Stimulated activated memory B cell treated with anti-CD40 and anti-IgM and Interleukin-4, amounts not matched to agents 10 μg/mL and 1 μg/mL and 100 μg/mL, for 72 hours (primary cell): Measurements from ENCODE around the gene ZFY.
"Not testable (repeated sequence)": the region's sequence is repeated elsewhere in the genome, so short reads cannot be mapped to it uniquely, and the experiment has no call there.

Experiments used
- ATAC-seq: fragments of 150-1000 bp; cut with Tn5 transposase; 2 replicates; pipeline ENCODE4 v1.10.0; 2021
- H3K27ac Mint-ChIP-seq: one replicate; pipeline ENCODE4 v1.8.0; 2022; ENCODE audit warnings: mild to moderate bottlenecking, mixed read lengths
- H3K27me3 Mint-ChIP-seq: one replicate; pipeline ENCODE4 v1.8.0; 2022; ENCODE audit warnings: mixed read lengths
- H3K36me3 Mint-ChIP-seq: one replicate; pipeline ENCODE4 v1.8.0; 2022; ENCODE audit warnings: mixed read lengths
- H3K4me1 Mint-ChIP-seq: one replicate; pipeline ENCODE4 v1.8.0; 2022; ENCODE audit warnings: mixed read lengths
- H3K4me3 Mint-ChIP-seq: one replicate; pipeline ENCODE4 v1.8.0; 2022; ENCODE audit warnings: mild to moderate bottlenecking, moderate library complexity, mixed read lengths
- H3K9me3 Mint-ChIP-seq: one replicate; pipeline ENCODE4 v1.8.0; 2022; ENCODE audit warnings: mixed read lengths

ZFY gene

DNA sequence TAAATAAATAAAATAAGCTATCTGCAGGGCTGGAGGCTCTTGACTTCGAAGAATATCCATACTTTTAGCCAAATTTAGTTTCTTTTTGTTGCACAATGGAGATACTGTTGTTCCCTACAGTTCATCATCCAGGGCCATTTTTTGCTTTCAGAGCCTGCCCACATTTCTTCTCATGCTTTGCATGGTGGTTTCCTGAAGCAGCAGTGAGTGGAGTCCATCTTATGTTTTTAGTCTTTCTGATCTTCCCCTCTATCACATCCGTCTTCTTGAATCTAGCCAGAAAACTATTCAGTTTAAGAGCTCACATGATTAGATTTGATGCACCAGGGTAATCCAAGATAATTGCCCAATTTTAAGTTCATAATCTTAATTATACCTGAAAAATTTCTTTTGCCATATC lies 19.6 kb downstream of the ZFY start:
- Mint-ChIP-seq H3K4me3 (no peak overlapping the region), H3K9me3 (no peaks in the 10 kb centered on the region), H3K27me3 (no peaks in the 10 kb centered on the region), H3K36me3 (peaks cover 31% of the 10 kb centered on the region), H3K27ac (no peak overlapping the region), H3K4me1 (peaks cover 28% of the 10 kb centered on the region)
- no peak for ATAC-seq

DNA sequence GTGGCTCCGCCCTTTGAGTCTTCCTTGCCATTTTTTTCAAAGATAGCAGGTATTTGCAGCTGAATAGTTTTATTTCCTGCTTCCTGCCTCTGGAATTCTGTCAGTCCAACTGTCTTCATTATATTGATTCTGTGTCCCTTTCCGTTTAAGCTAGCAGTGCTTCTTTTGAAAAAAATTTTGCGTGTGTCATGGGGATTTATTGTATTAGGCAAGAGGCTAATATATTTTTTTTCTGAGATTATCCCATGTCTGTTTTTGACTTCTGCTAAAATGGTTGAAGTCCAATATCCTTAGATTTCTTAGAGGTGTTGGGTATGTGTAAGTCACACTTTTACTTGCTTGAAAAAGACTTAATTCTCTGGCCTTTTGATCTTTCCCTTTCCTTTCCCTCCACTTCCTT lies 20.4 kb downstream of the ZFY start:
- peaks cover 37% of the 10 kb centered on the region for H3K36me3 Mint-ChIP-seq
- H3K4me3 Mint-ChIP-seq: no peak overlapping the region
- H3K9me3 Mint-ChIP-seq: no peaks in the 10 kb centered on the region
- H3K4me1 Mint-ChIP-seq: peaks cover 20% of the 10 kb centered on the region
- H3K27me3 Mint-ChIP-seq: no peaks in the 10 kb centered on the region
- H3K27ac Mint-ChIP-seq: no peak overlapping the region
- no peak for ATAC-seq

DNA sequence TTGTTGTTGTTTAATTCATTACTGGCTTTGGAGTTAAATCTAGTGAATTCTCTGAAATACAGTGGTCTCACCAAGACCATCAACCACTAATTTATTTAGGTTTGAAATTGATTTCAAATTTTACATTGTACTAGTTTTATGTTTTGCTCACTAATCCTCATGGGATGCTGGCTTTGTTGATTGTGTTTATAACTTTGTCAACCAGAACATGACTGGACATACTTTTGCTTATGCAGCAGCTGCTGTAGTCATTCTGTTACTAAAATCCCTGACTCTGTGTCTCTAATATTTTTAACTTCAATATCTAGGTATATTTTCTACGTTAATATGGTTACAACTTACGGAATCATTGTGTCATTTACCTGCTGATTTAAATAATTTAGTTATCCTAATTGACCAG lies 26.9 kb downstream of the ZFY start:
- Mint-ChIP-seq H3K27ac (no peak overlapping the region), H3K4me1 (peaks cover 8% of the 10 kb centered on the region), H3K36me3 (peaks cover 25% of the 10 kb centered on the region), H3K27me3 (no peaks in the 10 kb centered on the region), H3K4me3 (no peak overlapping the region), H3K9me3 (peaks cover 1% of the 10 kb centered on the region)
- no peak for ATAC-seq

DNA sequence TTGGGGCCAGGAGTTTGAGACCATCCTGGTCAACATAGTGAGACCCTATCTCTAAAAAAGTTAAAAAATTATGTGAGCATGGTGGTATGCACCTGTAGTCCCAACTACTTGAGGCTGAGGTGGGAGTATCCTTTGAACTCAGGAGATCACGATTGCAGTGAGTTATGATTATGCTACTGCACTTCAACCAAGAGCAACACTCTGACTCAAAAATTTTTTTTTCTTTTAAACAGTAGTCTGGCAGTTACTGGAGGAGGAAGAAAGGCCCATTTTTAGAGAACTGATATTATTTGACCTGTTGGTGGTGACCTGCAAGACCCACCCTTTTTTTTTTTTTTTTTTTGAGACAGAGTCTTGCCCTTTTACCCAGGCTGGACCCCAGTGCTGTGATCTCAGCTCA lies 29.6 kb downstream of the ZFY start:
- ATAC-seq: no peak
- no peak overlapping the region for H3K27ac Mint-ChIP-seq
- no peak overlapping the region for H3K4me3 Mint-ChIP-seq
- H3K4me1 Mint-ChIP-seq: peaks cover 18% of the 10 kb centered on the region
- H3K27me3 Mint-ChIP-seq: no peaks in the 10 kb centered on the region
- peaks cover 28% of the 10 kb centered on the region for H3K36me3 Mint-ChIP-seq
- peaks cover 3% of the 10 kb centered on the region for H3K9me3 Mint-ChIP-seq

DNA sequence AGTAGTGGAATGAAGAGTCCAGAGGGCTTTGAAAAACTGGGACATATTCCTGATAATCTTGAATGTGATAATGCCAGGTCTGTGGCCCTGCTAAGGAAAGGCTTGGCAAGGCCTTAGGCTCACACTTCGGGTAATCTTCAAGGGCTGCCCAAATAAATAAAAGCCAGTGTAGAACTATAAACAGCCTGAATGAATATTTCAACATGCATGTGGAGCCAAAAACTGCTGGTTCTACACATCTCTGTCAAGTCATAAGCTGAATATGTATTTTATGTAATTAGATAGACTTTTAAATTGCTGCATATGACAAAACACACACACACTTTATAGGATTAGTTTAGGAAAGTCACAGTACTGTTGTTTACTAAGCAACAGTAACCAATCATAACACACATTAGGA lies 30.4 kb downstream of the ZFY start:
- Mint-ChIP-seq H3K36me3 (peaks cover 20% of the 10 kb centered on the region), H3K27me3 (no peaks in the 10 kb centered on the region), H3K4me1 (peaks cover 24% of the 10 kb centered on the region), H3K27ac (no peak overlapping the region), H3K4me3 (no peak overlapping the region), H3K9me3 (peaks cover 3% of the 10 kb centered on the region)
- no peak for ATAC-seq

DNA sequence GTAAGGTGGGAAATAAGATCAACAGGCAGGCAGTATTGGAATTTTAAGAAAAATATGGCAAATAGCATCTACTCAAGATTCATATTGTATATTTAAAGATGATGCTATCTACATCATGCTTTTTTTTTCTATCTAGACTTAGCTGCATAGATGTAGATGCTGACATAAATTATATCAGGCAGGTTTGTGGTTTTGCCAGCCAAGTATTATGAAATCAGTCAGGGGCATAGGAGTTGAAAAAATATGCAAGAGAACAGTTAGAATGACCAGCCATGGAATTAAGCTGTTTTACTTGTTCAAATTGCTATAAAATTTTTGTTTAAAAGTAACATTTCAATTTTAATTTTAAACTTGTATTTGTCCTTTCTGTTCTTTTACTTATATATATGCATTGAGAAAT lies 34.4 kb downstream of the ZFY start:
- Mint-ChIP-seq H3K27me3 (no peaks in the 10 kb centered on the region), H3K4me1 (peaks cover 24% of the 10 kb centered on the region), H3K9me3 (peaks cover 3% of the 10 kb centered on the region), H3K36me3 (peaks cover 14% of the 10 kb centered on the region), H3K4me3 (no peak overlapping the region), H3K27ac (no peak overlapping the region)
- no peak for ATAC-seq

DNA sequence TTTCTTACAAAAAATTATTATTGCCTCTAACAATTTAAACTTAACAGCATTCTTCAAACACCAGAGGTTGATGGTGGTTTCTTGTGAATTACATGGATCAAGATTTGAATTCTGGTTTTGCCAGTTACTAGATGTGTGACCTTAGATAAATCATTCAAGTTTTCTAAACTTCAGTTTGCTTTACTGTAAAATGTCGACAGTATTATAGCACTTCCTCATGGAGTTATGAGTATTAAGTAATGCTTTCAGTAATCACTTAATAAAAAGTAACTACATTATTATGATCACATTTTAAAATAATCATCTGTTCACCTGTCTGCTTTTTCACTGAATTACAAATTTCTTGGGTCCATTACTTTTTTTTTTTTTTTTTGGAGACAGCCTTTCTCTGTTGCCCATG lies 37.5 kb downstream of the ZFY start:
- peak overlapping the region; percentile 63 for H3K4me3 Mint-ChIP-seq
- peaks cover 15% of the 10 kb centered on the region for H3K36me3 Mint-ChIP-seq
- peaks cover 23% of the 10 kb centered on the region for H3K4me1 Mint-ChIP-seq
- peak overlapping the region; percentile 81 for H3K27ac Mint-ChIP-seq
- no peak for ATAC-seq
- H3K27me3 Mint-ChIP-seq: no peaks in the 10 kb centered on the region
- H3K9me3 Mint-ChIP-seq: no peaks in the 10 kb centered on the region

DNA sequence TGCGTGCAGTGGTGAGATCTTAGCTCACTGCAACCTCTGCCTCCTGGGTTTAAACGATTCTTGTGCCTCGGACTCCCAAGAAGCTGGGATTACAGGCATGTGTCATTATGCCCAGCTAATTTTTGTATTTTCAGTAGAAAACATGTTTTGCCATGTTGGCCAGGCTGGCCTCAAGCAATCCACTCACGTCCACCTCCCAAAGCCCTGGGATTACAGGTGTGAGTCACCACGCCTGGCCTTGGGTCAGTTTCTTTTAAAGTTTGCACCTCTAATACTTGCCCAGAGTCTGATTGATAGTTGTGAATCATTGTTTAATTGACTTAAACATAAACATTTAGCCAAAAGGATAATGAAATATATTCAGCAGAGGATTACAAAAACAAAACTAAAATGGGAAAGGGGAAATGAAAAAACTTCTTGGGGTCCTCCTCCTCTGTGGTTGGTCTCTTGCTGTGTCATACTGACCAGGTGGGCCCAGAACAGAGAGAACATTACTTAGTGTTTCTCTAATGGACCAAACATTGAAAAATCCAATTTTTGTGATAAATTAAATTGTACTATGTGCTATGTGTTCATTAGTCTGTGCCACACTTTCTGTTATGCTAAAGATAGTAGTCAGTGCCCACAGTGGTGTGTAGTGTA lies 38.0 kb downstream of the ZFY start:
- peak overlapping the region; percentile 63 for H3K4me3 Mint-ChIP-seq
- peaks cover 23% of the 10 kb centered on the region for H3K4me1 Mint-ChIP-seq
- H3K27ac Mint-ChIP-seq: peak overlapping the region; percentile 81
- H3K36me3 Mint-ChIP-seq: peaks cover 20% of the 10 kb centered on the region
- H3K9me3 Mint-ChIP-seq: no peaks in the 10 kb centered on the region
- peak; percentile 64 for ATAC-seq
- H3K27me3 Mint-ChIP-seq: no peaks in the 10 kb centered on the region

DNA sequence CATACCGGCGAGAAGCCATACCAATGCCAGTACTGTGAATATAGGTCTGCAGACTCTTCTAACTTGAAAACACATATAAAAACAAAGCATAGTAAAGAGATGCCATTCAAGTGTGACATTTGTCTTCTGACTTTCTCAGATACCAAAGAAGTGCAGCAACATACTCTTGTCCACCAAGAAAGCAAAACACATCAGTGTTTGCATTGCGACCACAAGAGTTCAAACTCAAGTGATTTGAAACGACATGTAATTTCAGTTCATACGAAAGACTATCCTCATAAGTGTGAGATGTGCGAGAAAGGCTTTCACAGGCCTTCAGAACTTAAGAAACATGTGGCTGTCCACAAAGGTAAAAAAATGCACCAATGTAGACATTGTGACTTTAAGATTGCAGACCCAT lies 44.1 kb downstream of the ZFY start:
- no peak overlapping the region for H3K4me3 Mint-ChIP-seq
- ATAC-seq: no peak
- H3K27me3 Mint-ChIP-seq: no peaks in the 10 kb centered on the region
- no peak overlapping the region for H3K27ac Mint-ChIP-seq
- H3K36me3 Mint-ChIP-seq: peaks cover 22% of the 10 kb centered on the region
- no peaks in the 10 kb centered on the region for H3K9me3 Mint-ChIP-seq
- H3K4me1 Mint-ChIP-seq: no peaks in the 10 kb centered on the region

DNA sequence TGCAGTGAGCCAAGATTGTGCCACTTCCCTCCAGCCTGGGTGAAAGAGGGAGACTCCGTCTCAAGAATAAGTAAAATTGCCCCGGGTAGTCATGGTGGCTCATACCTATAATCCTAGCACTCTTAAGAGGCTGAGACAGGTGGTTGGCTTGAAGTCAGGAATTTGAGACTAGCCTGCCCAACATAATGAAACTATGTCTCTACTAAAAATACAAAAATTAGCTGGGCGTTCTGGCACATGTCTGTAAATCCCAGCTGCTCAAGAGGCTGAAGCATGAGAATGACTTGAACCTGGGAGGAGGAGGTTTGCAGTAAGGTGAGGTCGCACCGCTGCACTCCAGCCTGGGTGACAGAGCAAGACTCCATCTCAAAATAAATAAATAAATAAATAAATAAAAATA lies 49.3 kb downstream of the ZFY start:
- H3K27me3 Mint-ChIP-seq: no peaks in the 10 kb centered on the region
- no peak for ATAC-seq
- no peaks in the 10 kb centered on the region for H3K36me3 Mint-ChIP-seq
- no peaks in the 10 kb centered on the region for H3K9me3 Mint-ChIP-seq
- H3K27ac Mint-ChIP-seq: no peak overlapping the region
- no peak overlapping the region for H3K4me3 Mint-ChIP-seq
- no peaks in the 10 kb centered on the region for H3K4me1 Mint-ChIP-seq

DNA sequence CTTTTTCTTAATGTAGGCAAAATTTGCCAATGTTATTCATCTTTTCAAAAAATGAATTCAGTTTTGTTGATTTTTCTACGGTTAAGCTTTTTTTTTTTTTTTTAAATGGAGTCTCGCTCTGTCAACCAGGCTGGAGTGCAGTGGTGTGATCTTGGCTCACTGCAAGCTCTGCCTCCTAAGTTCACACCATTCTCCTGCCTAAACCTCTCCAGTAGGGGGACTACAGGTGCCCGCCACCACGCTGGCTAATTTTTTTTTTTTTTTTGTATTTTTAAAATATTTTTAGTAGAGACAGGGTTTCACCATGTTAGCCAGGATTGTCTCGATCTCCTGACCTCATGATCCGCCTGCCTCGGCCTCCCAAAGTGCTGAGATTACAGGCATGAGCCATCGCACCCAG lies 52.0 kb downstream of the ZFY start:
- H3K36me3 Mint-ChIP-seq: not testable (repeated sequence)

DNA sequence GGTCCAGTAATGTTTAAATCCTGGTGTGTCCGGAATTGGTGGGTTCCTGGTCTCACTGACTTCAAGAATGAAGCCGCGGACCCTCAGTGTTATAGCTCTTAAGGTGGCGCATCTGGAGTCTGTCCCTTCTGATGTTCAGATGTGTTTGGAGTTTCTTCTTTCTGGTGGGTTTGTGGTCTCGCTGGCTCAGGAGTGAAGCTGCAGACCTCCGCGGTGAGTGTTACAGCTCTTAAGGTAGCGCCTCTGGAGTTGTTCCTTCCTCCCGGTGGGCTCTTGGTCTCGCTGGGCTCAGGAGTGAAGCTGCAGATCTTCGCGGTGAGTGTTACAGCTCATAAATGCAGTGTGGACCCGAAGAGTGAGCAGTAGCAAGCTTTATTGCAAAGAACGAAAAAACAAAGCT lies 62.2 kb downstream of the ZFY start:
- not testable (repeated sequence) for ATAC-seq, H3K9me3 Mint-ChIP-seq, H3K4me3 Mint-ChIP-seq, H3K4me1 Mint-ChIP-seq, H3K27ac Mint-ChIP-seq, H3K27me3 Mint-ChIP-seq, H3K36me3 Mint-ChIP-seq

More for the DNA sequence above, 52.0 kb downstream of the ZFY start:
- not testable (repeated sequence) for H3K27ac Mint-ChIP-seq, H3K27me3 Mint-ChIP-seq, H3K4me1 Mint-ChIP-seq, H3K4me3 Mint-ChIP-seq, ATAC-seq, H3K9me3 Mint-ChIP-seq

DNA sequence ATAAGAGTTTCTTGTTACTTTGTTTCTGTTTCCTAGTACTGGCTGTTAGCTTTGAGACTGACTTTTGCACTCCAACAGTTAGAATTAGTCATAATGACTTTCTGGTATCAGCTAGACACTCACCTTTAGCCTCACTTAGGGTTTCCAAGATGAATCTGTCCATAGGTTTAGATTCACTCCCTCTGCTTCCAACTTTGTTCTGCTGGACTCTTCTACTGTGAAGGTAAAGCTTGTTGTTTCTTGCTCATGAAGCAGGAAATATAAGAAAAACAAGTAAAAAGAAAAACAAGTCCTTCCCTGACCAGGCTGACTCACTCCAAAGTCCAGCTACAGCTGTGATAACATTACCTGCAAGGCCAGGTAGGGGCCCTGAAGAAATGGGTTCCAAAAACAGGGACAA lies 67.0 kb downstream of the ZFY start:
- Mint-ChIP-seq H3K4me3 (peak overlapping the region; percentile 94), H3K27ac (peak overlapping the region; percentile 97), H3K27me3 (no peaks in the 10 kb centered on the region), H3K9me3 (no peaks in the 10 kb centered on the region), H3K36me3 (no peaks in the 10 kb centered on the region), H3K4me1 (peaks cover 36% of the 10 kb centered on the region)
- ATAC-seq: no peak

DNA sequence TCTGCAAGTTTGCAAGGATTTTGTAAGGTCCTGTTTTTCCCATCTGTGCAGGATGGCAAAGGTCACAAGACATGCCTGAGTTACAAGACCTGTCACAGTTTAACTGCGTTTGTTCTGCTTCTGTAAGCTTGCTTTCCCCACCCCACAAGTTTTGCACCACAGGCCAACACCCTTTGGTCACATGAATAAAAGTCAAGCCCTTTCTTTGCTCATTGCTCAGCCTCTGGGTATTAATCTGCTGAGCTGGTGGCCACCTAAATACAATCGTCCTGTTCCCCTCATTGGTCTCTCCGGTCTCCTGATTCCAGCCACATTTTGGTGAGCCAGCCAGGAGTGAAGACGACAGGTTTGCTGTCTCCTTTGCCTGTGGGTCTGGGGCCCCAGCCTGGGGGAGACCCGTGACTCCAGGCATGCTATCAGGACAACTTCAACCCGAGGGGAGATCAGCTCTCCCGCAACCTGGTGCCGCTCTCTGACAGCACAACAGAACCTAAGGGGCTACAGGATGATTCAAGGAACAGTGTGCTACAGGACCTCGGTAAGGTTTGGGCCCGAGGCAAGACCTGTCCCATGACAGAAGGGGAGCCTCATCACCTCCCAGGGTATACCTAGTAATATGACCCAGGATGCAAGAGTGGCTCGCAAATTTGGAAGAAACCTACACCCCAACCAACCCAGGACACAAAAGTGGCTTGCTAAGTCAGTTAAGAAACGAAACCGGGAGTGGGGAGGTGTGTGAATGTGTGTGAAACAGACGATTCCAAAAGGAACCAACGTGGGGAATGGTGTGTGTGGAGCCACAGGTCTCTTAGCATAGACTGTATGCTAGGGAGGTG lies 67.7 kb downstream of the ZFY start:
- Mint-ChIP-seq H3K4me1 (peaks cover 36% of the 10 kb centered on the region), H3K36me3 (no peaks in the 10 kb centered on the region), H3K27me3 (no peaks in the 10 kb centered on the region), H3K9me3 (no peaks in the 10 kb centered on the region), H3K4me3 (peak overlapping the region; percentile 94), H3K27ac (peak overlapping the region; percentile 97)
- peak; percentile 86 for ATAC-seq

DNA sequence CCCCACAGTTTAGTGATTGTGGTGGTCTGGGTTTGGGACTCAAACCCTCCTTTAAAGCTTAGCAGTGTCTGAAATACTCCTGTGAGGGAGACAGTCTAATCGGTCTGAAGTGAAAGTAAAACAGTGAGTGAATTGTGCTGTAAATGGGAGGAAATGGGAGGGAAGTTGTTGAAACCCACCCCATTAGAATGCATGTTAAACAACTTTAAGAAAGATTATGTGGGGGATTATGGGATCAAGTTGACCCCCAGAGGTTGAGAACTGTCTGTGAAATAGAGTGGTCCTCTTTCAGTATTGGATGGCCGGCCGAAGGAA lies 68.3 kb downstream of the ZFY start:
- H3K9me3 Mint-ChIP-seq: no peaks in the 10 kb centered on the region
- peaks cover 5% of the 10 kb centered on the region for H3K36me3 Mint-ChIP-seq
- H3K27me3 Mint-ChIP-seq: no peaks in the 10 kb centered on the region
- H3K27ac Mint-ChIP-seq: peak overlapping the region; percentile 97
- peak overlapping the region; percentile 94 for H3K4me3 Mint-ChIP-seq
- ATAC-seq: peak; percentile 61
- peaks cover 36% of the 10 kb centered on the region for H3K4me1 Mint-ChIP-seq

DNA sequence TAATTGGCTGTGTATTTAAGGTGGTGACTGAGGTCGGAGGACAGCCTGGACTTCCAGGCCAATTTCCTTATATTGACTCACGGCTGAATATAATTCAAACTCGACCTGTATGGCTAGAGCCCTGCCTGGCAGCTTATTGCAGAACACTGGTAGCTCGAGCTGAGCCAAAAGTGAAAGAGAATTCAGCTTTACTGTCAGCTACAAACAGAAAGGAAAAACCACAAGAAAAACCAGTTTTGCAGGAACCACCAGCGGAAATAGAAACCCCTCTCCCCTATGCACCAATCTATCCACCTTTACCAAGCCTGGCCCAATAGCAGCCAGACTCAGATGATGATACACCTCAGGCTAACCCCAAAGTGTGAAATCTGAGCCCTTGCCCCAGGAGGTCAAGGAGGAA lies 68.7 kb downstream of the ZFY start:
- H3K27ac Mint-ChIP-seq: peak overlapping the region; percentile 97
- no peaks in the 10 kb centered on the region for H3K27me3 Mint-ChIP-seq
- peak overlapping the region; percentile 94 for H3K4me3 Mint-ChIP-seq
- peak; percentile 38 for ATAC-seq
- H3K4me1 Mint-ChIP-seq: peaks cover 36% of the 10 kb centered on the region
- peaks cover 5% of the 10 kb centered on the region for H3K36me3 Mint-ChIP-seq
- H3K9me3 Mint-ChIP-seq: no peaks in the 10 kb centered on the region
